ENCODE data around the gene HIF1AN.

The HIF1AN gene

DNA sequence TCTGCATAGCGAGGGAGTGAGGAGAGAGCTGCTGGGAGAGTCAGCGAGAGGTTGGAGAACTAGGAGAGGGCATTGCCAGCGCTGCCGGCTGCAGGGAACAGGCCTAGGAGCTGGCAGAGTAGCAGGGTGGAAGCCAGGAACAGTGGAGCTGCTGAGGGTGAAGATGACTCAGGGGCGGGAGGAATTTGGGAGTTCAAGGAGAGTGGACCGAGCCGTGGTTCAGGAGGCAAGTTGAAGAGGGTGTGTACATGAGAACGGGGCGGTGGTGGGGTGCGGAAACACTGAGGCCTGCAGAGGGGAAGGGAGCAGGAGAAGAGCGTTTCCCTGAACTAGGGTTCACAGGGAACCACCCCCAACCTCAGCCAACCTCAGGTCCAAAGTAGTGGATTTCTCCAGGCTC, 31.5 kb downstream of the HIF1AN start:
- ATAC-seq (ENCODE audit: insufficient read depth, low read depth) = no peak
- H3K4me3 ChIP-seq (ENCODE audit: low read depth in 1 of 2, low read length in 2 of 2) = no peak overlapping the region
- H4K20me1 ChIP-seq (ENCODE audit: insufficient read depth, low read length) = peaks cover 2% of the 10 kb centered on the region; the same call in 1 of the 2 replicates
- H3K36me3 ChIP-seq (ENCODE audit: insufficient read depth, low read length) = no peaks in the 10 kb centered on the region
- no peak for DNase-seq
- no peak overlapping the region for H2AFZ ChIP-seq (ENCODE audit: low read depth, low read length)
- no peaks in the 10 kb centered on the region for H3K79me2 ChIP-seq (ENCODE audit: insufficient read depth, low read length)
- H3K27me3 ChIP-seq (ENCODE audit: insufficient read depth, low read length, poor library complexity) = no peaks in the 10 kb centered on the region
- H3K4me1 ChIP-seq (ENCODE audit: insufficient read depth, low read length) = no peaks in the 10 kb centered on the region
- no peak overlapping the region for H3K27ac ChIP-seq (ENCODE audit: low read length)
- H3K9ac ChIP-seq (ENCODE audit: low read depth, low read length) = no peak overlapping the region
- no peak for TF ChIP-seq EZH2 (IDR thresholded peaks at IDR 0.05; ENCODE audit: borderline replicate concordance, low read depth, low read length, severe bottlenecking)
- TF ChIP-seq, protein P1, sequence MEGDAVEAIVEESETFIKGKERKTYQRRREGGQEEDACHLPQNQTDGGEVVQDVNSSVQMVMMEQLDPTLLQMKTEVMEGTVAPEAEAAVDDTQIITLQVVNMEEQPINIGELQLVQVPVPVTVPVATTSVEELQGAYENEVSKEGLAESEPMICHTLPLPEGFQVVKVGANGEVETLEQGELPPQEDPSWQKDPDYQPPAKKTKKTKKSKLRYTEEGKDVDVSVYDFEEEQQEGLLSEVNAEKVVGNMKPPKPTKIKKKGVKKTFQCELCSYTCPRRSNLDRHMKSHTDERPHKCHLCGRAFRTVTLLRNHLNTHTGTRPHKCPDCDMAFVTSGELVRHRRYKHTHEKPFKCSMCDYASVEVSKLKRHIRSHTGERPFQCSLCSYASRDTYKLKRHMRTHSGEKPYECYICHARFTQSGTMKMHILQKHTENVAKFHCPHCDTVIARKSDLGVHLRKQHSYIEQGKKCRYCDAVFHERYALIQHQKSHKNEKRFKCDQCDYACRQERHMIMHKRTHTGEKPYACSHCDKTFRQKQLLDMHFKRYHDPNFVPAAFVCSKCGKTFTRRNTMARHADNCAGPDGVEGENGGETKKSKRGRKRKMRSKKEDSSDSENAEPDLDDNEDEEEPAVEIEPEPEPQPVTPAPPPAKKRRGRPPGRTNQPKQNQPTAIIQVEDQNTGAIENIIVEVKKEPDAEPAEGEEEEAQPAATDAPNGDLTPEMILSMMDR (IDR thresholded peaks at IDR 0.05; ENCODE audit: borderline replicate concordance, extremely low read depth, low read length, poor library complexity, severe bottlenecking) = no peak
- H3K4me2 ChIP-seq (ENCODE audit: insufficient read depth, low read length) = no peak overlapping the region
- no peaks in the 10 kb centered on the region for H3K9me3 ChIP-seq (ENCODE audit: insufficient read depth, low read length, severe bottlenecking)

DNA sequence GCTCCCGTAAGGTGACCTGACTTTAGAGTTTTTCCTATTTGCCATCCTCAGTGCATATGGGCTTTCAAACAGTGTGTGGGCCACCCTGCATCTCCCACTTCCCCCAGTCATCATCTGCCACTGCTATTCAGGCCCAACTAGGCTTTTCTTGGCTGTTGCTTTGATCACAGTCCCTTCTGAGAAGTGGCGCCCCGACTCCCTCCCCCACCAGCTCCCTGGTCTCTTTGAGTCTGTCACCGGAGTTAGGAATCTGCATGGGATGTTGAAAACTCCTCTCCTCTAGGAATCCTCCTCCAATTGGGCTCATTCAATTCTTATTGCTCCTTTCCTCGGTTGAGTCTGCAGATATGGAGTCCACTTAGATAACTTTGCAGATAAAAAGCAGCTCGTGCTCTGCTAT, 32.1 kb downstream of the HIF1AN start:
- H3K4me1 ChIP-seq (ENCODE audit: insufficient read depth, low read length) = no peaks in the 10 kb centered on the region
- H2AFZ ChIP-seq (ENCODE audit: low read depth, low read length) = no peak overlapping the region
- no peak for DNase-seq
- ATAC-seq (ENCODE audit: insufficient read depth, low read depth) = no peak
- H3K79me2 ChIP-seq (ENCODE audit: insufficient read depth, low read length) = no peaks in the 10 kb centered on the region
- H4K20me1 ChIP-seq (ENCODE audit: insufficient read depth, low read length) = peaks cover 2% of the 10 kb centered on the region; the same call in 1 of the 2 replicates
- H3K4me2 ChIP-seq (ENCODE audit: insufficient read depth, low read length) = no peak overlapping the region
- no peak overlapping the region for H3K27ac ChIP-seq (ENCODE audit: low read length)
- no peaks in the 10 kb centered on the region for H3K9me3 ChIP-seq (ENCODE audit: insufficient read depth, low read length, severe bottlenecking)
- no peaks in the 10 kb centered on the region for H3K36me3 ChIP-seq (ENCODE audit: insufficient read depth, low read length)
- no peak overlapping the region for H3K9ac ChIP-seq (ENCODE audit: low read depth, low read length)
- no peak for TF ChIP-seq EZH2 (IDR thresholded peaks at IDR 0.05; ENCODE audit: borderline replicate concordance, low read depth, low read length, severe bottlenecking)
- TF ChIP-seq, protein P1 (IDR thresholded peaks at IDR 0.05; ENCODE audit: borderline replicate concordance, extremely low read depth, low read length, poor library complexity, severe bottlenecking) = no peak
- H3K27me3 ChIP-seq (ENCODE audit: insufficient read depth, low read length, poor library complexity) = no peaks in the 10 kb centered on the region
- H3K4me3 ChIP-seq (ENCODE audit: low read depth in 1 of 2, low read length in 2 of 2) = no peak overlapping the region

DNA sequence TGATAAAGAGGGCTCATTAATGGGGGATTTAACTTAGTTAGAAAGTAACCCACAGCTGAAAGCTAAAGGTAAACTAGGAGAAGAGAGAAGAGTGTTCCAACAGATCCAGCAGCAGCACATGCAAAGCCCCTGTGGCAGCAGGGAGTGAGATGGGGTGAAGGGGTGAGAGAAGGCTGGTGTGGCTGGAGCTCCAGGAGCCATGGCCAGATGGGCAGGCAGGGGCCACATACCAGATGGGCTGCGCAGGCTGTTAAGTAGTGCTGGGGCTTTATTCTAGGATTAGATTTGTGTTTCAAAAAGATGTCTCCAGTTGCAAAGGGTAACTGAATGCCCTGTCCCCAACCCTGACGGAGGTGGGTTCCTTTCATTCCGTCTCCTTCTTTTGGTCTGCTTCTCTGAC, 33.2 kb downstream of the HIF1AN start:
- Histone ChIP-seq H3K4me3 (ENCODE audit: low read depth in 1 of 2, low read length in 2 of 2) (no peak overlapping the region), H3K4me2 (ENCODE audit: insufficient read depth, low read length) (no peak overlapping the region), H3K9ac (ENCODE audit: low read depth, low read length) (no peak overlapping the region), H3K36me3 (ENCODE audit: insufficient read depth, low read length) (no peaks in the 10 kb centered on the region), H3K27ac (ENCODE audit: low read length) (no peak overlapping the region), H3K9me3 (ENCODE audit: insufficient read depth, low read length, severe bottlenecking) (no peaks in the 10 kb centered on the region), H4K20me1 (ENCODE audit: insufficient read depth, low read length) (peaks cover 2% of the 10 kb centered on the region; the same call in 1 of the 2 replicates), H3K27me3 (ENCODE audit: insufficient read depth, low read length, poor library complexity) (no peaks in the 10 kb centered on the region), H3K79me2 (ENCODE audit: insufficient read depth, low read length) (no peaks in the 10 kb centered on the region), H2AFZ (ENCODE audit: low read depth, low read length) (no peak overlapping the region), H3K4me1 (ENCODE audit: insufficient read depth, low read length) (no peaks in the 10 kb centered on the region)
- DNase-seq (no peak), ATAC-seq (ENCODE audit: insufficient read depth, low read depth) (no peak)
- TF ChIP-seq, protein P1 (IDR thresholded peaks at IDR 0.05; ENCODE audit: borderline replicate concordance, extremely low read depth, low read length, poor library complexity, severe bottlenecking) = no peak
- no peak for TF ChIP-seq EZH2 (IDR thresholded peaks at IDR 0.05; ENCODE audit: borderline replicate concordance, low read depth, low read length, severe bottlenecking)

All from DND-41 (cell line).